ENCODE results near the gene FRMPD4. TPM values are rescaled to one million over a fixed set of nuclear protein-coding genes. Genes with fewer than 3 reads are reported as not detected.

Gene FRMPD4
- total and polyA plus RNA-seq, 2 of the 13 experiments (the other 11 are each of a cell fraction or from before 2014, with no cell fraction given): not detected

- ChIA-PET POLR2A (no interaction called here), CTCF (ENCODE audit: low intra/inter-chr PET ratio, low total read pairs) (no interaction called here)
- no peak overlapping the region for H3K4me2 ChIP-seq (ENCODE audit: low read depth, low read length)
- ATAC-seq: no peak
- H3K4me3 ChIP-seq (replicated peaks in 1 of 3; ENCODE audit: insufficient read depth in 1 of 3, low read depth in 2 of 3, low read length in 3 of 3): no peak overlapping the region
- in situ Hi-C loops (cut with HindIII; ENCODE audit: extremely low pct_ligation_motif_present, low pct_unique_long_range_greater_than_20kb): no loop called here
- no TSS peak for BruUV-seq (replicated peaks)
- DNase-seq (ENCODE audit: low spot score): no peak
- no peak overlapping the region for H3K27ac ChIP-seq (ENCODE audit: extremely low read length, insufficient read depth, low read length)
- no peaks in the 10 kb centered on the region for H3K27me3 ChIP-seq (ENCODE audit: control insufficient read depth in 1 of 2, insufficient read depth in 2 of 2, low read length in 2 of 2)
- H3K79me2 ChIP-seq (ENCODE audit: insufficient read depth, low read length): no peaks in the 10 kb centered on the region
- TF ChIP-seq ZNF260 (CRISPR knock-in tag; IDR thresholded peaks at IDR 0.05; ENCODE audit: borderline replicate concordance, low read depth) (no peak), TEF (CRISPR knock-in tag; IDR thresholded peaks at IDR 0.05) (no peak), GPBP1L1 (CRISPR knock-in tag; IDR thresholded peaks at IDR 0.05) (no peak), ZNF616 (CRISPR knock-in tag; IDR thresholded peaks at IDR 0.05; ENCODE audit: low read depth) (no peak), GMEB1 (CRISPR knock-in tag; IDR thresholded peaks at IDR 0.05; ENCODE audit: borderline replicate concordance) (no peak), ATRX (CRISPR knock-in tag; IDR thresholded peaks at IDR 0.05; ENCODE audit: borderline replicate concordance) (no peak), MIER2 (CRISPR knock-in tag; IDR thresholded peaks at IDR 0.05) (no peak), ZNF713 (CRISPR knock-in tag; IDR thresholded peaks at IDR 0.05) (no peak), ZNF362 (CRISPR knock-in tag; IDR thresholded peaks at IDR 0.05; ENCODE audit: borderline replicate concordance) (no peak), ZNF816 (CRISPR knock-in tag; IDR thresholded peaks at IDR 0.05; ENCODE audit: borderline replicate concordance) (no peak), EHMT2 (IDR thresholded peaks at IDR 0.05; ENCODE audit: borderline replicate concordance, low read depth, low read length) (no peak), ZNF501 (CRISPR knock-in tag; IDR thresholded peaks at IDR 0.05) (no peak), ZNF709 (CRISPR knock-in tag; IDR thresholded peaks at IDR 0.05) (no peak), ZNF672 (CRISPR knock-in tag; IDR thresholded peaks at IDR 0.05) (no peak), ATF5 (CRISPR knock-in tag; IDR thresholded peaks at IDR 0.05; ENCODE audit: low read depth) (no peak), NFRKB (IDR thresholded peaks at IDR 0.05) (no peak), ZNF639 (CRISPR knock-in tag; conservative IDR thresholded peaks at IDR 0.05) (no peak), NRL (CRISPR knock-in tag; IDR thresholded peaks at IDR 0.05; ENCODE audit: borderline replicate concordance) (no peak), DMAP1 (CRISPR knock-in tag; IDR thresholded peaks at IDR 0.05) (no peak)
- intact Hi-C loops (cut with micrococcal nuclease; ENCODE audit: unreplicated experiment): no loop called here
- no peaks in the 10 kb centered on the region for H3K9me3 ChIP-seq (ENCODE audit: low read length)
- no peaks in the 10 kb centered on the region for H4K20me1 ChIP-seq (ENCODE audit: insufficient read depth, low read length)
- FAIRE-seq: no peak
- 3% methylated on average over 5 of the region's 5 CpGs for WGBS (ENCODE audit: low lambda C conversion rate)
- H2AFZ ChIP-seq (ENCODE audit: low read length): no peak overlapping the region
- no peak overlapping the region for H3K9ac ChIP-seq (ENCODE audit: insufficient read depth, low read depth, low read length)
- H3K4me1 ChIP-seq (ENCODE audit: insufficient read depth, low read length): no peaks in the 10 kb centered on the region
- no peaks in the 10 kb centered on the region for H3K36me3 ChIP-seq (replicated peaks in 1 of 2; ENCODE audit: control insufficient read depth in 1 of 2, insufficient read depth in 2 of 2, low read length in 2 of 2)
Observed at GRCh38 chrX:12319003-12319519, 180.8 kb downstream of the FRMPD4 start.

Data from HepG2 (cell line).